Ramos (cell line): Measurements from ENCODE around the gene PRR29.

Experiments used
- in situ Hi-C: fragments of 300-500 bp; cut with MboI; formaldehyde crosslinking; loops from one replicate; pipeline ENCODE4 v1.14.3; 2022; ENCODE audit warnings: low sequenced_read_pairs; ENCODE audit not compliant: unreplicated experiment

PRR29 gene

DNA sequence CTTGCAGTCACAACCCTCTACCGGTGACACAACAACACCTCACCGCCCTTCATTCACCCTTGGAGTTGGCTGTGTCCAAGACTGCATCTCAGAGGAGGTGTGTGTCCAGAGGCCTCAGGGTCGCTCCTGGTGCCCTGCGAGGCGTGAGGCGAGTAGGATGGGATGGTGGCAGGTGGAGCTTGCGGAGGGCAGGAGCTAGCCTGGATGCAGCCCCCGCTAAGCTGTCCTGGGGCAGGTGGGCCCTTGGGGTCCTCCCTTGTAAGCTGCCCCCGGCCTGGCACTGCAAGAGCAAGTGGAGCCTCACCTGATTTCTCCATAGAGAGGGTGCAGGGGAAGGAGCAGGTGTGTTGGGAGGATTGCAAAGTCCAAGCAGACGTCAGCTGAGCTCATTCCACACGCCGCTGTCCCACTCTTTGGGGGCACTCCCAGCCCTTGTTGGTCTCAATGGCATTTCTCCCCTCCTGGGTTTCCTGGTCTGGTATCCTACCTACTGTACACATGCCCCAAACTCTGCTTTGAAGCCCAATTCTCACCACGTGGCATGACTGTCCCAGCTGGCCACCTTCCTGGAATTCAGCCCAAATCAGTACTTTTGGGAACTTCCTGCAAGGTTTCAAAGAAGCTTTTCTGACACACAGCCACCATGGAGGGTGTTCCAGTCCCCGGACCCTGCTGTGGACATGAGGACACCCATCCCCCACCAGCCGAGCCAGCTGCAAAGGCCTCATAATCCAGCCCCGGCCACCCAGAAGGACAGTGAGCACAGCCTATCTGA is 40.4 kb downstream of the PRR29 start:
- in situ Hi-C loops: no loop called here

DNA sequence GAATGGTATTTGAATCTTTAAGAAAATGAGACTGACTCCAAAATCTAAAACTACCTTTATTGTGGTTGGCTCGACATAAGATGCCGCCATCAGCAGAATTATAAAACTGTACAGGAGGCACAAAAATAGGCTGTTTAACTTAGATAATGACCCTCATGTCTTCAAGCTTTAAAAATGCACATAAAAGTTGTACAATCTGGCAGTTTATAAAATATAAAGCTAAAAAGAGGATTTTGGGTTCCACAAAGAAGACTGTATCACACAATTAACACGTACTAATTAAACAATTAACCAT is 40.9 kb downstream of the PRR29 start:
- in situ Hi-C loops: no loop called here

DNA sequence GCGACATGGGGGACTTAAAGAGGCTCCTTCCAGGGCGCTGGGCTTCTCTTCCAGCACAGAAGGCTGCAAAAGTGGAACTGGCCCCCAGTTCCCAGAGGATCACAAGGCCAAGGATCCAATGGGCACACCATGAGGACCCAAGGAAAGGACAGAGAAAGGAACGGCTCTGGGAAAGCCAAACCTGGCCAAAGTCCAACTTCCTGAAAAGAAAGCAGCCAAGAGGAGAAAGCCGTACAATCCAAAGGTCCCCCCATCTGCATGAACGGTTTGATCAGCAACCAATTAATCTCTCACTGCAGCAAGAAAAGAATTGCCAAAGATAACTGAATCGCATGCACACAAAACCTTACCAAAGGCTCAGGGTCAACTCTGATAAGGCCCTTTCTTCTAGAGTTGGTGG is 42.1 kb downstream of the PRR29 start:
- in situ Hi-C loops: no loop called here

DNA sequence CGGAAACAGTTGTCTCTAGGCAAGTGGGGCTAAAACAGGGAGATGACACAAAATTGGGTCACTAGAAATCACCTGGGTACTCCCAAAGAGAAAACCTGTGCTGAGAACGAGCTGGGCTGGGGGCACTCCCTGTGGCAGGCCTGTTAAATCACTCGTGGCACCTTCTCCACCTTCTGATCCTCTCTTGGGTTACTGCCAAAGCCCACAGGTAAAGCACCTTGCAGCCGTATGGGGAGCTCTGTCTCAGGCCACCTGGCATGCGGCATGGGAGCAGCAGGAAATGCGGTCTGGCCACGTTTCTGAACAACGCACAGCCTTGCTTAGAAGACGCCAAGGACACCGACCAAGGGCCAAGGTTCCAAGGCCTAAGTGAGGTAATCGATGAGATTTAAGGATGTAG is 43.8 kb downstream of the PRR29 start:
- in situ Hi-C loops: no loop called here

DNA sequence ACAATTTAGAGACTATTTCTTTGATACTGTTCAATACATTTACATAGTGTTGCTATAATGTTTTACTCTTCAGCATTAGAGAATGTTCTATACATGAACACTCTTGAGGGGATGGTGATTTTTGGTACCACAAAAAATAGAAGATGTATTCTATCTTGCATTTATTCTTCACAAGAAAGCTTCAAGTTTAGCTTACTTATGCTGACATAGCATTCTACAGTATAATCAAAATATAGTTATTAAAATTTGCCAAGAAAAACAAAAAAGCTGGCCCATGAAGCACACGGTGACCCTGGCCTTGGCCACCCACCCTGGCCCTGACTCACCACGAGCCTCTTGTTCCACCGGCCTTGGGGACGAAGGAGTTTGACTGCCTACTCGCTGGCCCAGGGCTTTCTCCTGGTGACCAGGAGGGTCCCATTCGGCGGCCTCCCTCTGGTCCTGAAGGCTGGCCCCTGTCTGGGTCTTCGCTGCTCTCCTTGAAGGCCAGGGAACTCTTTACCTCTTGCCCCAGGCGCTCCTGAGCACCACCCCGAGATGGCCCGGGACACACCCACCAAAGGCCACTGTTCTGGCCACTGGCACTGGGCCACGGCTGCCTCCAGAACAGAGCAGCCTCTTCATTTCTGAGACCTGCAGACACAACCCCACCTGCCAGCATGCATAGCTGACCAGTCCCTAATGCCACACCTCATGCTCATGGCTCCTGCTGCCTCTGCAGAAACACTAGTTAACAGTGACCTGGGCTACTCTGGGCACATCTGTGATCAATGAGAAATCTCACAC is 44.7 kb downstream of the PRR29 start:
- in situ Hi-C loops: no loop called here

DNA sequence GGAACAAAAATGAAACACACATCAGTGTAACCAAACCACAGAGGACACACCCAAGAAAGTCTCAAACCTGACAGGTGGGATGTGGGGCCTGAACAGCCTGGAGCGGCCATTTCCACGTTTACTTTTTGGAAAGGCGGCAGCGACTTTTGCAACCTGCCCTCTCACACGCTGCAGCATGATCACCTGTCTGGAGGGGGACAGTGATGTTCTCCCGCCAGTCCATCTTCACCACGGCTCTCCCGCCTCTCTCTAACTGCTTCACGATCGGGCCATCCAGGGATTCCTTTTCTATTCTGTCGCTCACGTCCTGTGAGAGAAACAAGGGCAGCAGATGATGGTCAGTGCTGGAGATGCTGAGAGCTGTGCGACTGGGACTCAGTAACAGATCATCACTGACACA is 47.0 kb downstream of the PRR29 start:
- in situ Hi-C loops: no loop called here

DNA sequence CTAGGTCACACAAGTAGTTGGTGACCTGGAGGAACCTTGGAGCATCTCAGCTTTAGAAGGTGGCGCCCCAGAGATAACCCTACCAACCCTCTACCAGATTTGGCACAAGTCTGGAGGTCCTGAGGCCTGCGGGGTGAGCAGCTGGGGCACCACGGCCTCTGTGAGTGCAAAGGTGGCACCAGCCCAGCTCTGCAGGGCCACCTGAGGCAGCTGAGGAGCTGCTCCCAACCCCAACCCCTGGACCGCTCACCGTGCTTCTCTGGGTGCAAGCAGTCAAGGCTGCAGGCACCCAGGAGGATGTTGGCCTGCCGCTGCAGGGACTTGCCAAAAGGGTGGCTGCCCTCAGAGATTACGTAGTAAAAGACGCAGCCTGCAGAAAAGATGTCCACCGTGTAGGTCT is 50.7 kb downstream of the PRR29 start:
- in situ Hi-C loops: no loop called here

DNA sequence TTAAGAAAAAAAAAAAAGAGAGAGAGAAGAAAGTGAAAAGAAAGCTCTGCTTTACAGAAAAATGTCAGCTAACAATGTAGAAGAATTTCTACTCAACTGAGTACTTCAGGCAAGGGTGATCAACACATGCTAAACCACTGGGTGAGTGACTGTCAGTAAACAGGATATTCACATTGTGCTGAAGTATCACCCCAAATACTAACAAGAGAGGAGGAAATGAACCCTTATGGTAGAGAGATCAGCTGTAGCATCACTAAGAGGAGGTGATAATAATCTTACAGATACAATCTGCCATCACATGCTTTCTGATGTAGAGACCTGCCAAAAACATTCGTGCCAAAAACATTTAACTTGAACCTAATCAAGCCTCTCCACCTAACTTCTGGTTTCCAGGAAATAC is 53.0 kb downstream of the PRR29 start:
- in situ Hi-C loops: loop anchor here (10.0 kb wide), 1 partner anchor 234 kb away; no protein-coding TSS in a partner anchor

DNA sequence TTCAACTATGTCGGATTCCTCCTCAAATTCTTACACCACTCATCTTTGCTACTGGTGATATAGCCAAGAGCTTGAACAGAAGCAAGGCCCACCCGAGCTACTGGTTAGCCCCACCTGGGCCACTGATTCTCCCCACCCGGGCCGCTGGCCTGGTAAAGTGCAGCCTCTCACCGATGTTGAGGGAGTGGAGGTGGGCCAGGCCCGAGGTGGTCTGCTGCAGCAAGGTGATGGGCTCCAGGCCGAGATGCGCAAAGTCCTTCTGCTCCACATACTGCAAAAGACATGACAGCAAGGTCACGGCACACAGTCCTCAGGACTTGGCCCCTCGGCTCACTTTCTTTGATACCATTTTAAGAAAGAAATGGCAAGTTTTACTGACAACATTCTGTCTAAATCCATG is 55.0 kb downstream of the PRR29 start:
- in situ Hi-C loops: loop anchor here (10.0 kb wide), 1 partner anchor 232 kb away; no protein-coding TSS in a partner anchor
